GM18907 (cell line): ENCODE data around the gene KHK.

Experiments
- ATAC-seq: cut with Tn5 transposase; IDR thresholded peaks from one replicate; pipeline ENCODE4 v1.9.1; 2021; ENCODE audit warnings: mild to moderate bottlenecking, moderate library complexity; ENCODE audit not compliant: unreplicated experiment

Gene KHK

GRCh38 chr2:27086724-27087593 lies at the start of gene KHK:
TSS of gene KHK (plus strand) at chr2:27086772. CDS start at chr2:27087260, 488 bp downstream.
- peak; percentile 24 for ATAC-seq

GRCh38 chr2:27038012-27038411 lies 48.6 kb upstream of the KHK start:
- ATAC-seq: no peak

GRCh38 chr2:27038631-27039339 lies 47.8 kb upstream of the KHK start:
- no peak for ATAC-seq

- no peak for ATAC-seq
Observed at GRCh38 chr2:27039426-27039825, 47.1 kb upstream of the KHK start.

GRCh38 chr2:27039871-27040270 lies 46.7 kb upstream of the KHK start:
- no peak for ATAC-seq

GRCh38 chr2:27040282-27040681 lies 46.3 kb upstream of the KHK start:
- no peak for ATAC-seq

- ATAC-seq: no peak
Observed at GRCh38 chr2:27041752-27042151, 44.8 kb upstream of the KHK start.

GRCh38 chr2:27042159-27042661 lies 44.4 kb upstream of the KHK start:
- no peak for ATAC-seq

- ATAC-seq: no peak
Observed at GRCh38 chr2:27042985-27043634, 43.5 kb upstream of the KHK start.

GRCh38 chr2:27049422-27050280 lies 36.9 kb upstream of the KHK start:
- peak; percentile 26 for ATAC-seq

- ATAC-seq: peak; percentile 61
Observed at GRCh38 chr2:27050281-27050995, 36.1 kb upstream of the KHK start.

GRCh38 chr2:27050996-27051901 lies 35.3 kb upstream of the KHK start, which contains the start of gene AGBL5:
TSS of gene AGBL5 (plus strand) at chr2:27051668. CDS start at chr2:27052959, 1,291 bp downstream.
- ATAC-seq: peak; percentile 69

- ATAC-seq: no peak
Observed at GRCh38 chr2:27051902-27052645, 34.5 kb upstream of the KHK start.

GRCh38 chr2:27053321-27053720 lies 33.3 kb upstream of the KHK start:
- ATAC-seq: no peak

GRCh38 chr2:27053776-27054175 lies 32.8 kb upstream of the KHK start:
- no peak for ATAC-seq

- ATAC-seq: no peak
Observed at GRCh38 chr2:27054721-27055120, 31.9 kb upstream of the KHK start.

- ATAC-seq: no peak
Observed at GRCh38 chr2:27057184-27057583, 29.4 kb upstream of the KHK start.

GRCh38 chr2:27058210-27058609 lies 28.4 kb upstream of the KHK start:
- no peak for ATAC-seq
